ENCODE measurements around the gene SMIM45.
A peak's percentile ranks its signal among the peaks of the same experiment; 100 is the strongest.
"Not testable (repeated sequence)": the region's sequence is repeated elsewhere in the genome, so short reads cannot be mapped to it uniquely, and the experiment has no call there.

The SMIM45 gene

DNA sequence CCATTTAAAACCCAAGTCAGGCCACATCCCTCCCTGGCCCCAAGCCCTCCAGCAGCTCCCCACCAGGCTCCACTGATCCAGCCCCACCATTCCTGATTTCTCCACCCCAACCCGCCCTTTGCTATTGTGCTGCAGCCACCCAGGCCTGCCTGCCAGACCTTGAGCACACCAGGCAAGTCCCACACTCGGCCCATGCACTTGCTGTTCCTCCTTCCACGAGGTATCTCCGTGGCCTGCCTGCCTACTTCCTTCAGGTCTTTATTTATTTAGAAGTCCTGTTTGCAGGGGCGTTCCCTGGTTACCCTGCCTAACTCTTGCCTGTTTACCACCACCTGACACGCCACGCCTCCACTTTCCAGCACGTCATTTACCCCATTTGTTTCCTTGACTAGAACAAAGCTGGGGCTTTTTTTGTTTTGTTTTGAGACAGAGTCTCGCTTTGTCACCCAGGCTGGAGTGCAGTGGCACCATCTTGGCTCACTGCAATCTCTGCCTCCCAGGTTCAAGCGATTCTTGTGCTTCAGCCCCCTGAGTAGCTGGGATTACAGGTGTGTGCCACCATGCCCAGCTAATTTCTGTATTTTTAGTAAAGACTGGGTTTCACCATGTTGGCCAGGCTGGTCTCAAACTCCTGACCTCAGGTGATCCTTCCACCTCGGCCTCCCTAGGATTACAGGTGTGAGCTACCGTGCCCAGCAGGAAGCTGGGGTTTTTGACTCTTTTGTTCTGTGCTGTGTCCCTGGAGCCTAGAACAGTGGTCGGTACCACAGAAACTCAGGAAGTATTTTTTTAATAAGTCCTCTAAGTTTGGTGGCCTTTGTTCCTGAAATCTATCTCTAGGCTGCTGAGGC lies 11.7 kb upstream of the SMIM45 start:
- TF ChIP-seq, protein P1, sequence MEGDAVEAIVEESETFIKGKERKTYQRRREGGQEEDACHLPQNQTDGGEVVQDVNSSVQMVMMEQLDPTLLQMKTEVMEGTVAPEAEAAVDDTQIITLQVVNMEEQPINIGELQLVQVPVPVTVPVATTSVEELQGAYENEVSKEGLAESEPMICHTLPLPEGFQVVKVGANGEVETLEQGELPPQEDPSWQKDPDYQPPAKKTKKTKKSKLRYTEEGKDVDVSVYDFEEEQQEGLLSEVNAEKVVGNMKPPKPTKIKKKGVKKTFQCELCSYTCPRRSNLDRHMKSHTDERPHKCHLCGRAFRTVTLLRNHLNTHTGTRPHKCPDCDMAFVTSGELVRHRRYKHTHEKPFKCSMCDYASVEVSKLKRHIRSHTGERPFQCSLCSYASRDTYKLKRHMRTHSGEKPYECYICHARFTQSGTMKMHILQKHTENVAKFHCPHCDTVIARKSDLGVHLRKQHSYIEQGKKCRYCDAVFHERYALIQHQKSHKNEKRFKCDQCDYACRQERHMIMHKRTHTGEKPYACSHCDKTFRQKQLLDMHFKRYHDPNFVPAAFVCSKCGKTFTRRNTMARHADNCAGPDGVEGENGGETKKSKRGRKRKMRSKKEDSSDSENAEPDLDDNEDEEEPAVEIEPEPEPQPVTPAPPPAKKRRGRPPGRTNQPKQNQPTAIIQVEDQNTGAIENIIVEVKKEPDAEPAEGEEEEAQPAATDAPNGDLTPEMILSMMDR (conservative IDR thresholded peaks at IDR 0.05; ENCODE audit: low read length): no peak
- no peak for DNase-seq (ENCODE audit: low read depth)
- no peak overlapping the region for H3K4me3 ChIP-seq (ENCODE audit: low read length)

GRCh38 chr22:41940832-41941765 lies 10.9 kb upstream of the SMIM45 start:
- DNase-seq (ENCODE audit: low read depth): peak; percentile 93
- no peak overlapping the region for H3K4me3 ChIP-seq (ENCODE audit: low read length)
- TF ChIP-seq, protein P1 (conservative IDR thresholded peaks at IDR 0.05; ENCODE audit: low read length): peak; percentile 89

GRCh38 chr22:41943661-41944209 lies 8.2 kb upstream of the SMIM45 start:
- TF ChIP-seq, protein P1 (conservative IDR thresholded peaks at IDR 0.05; ENCODE audit: low read length): no peak
- no peak overlapping the region for H3K4me3 ChIP-seq (ENCODE audit: low read length)
- no peak for DNase-seq (ENCODE audit: low read depth)

- TF ChIP-seq, protein P1 (conservative IDR thresholded peaks at IDR 0.05; ENCODE audit: low read length): no peak
- DNase-seq (ENCODE audit: low read depth): peak; percentile 88
- peak within 1 kb of the TSS; percentile 91 for H3K4me3 ChIP-seq (ENCODE audit: low read length)
These were observed 5.1 kb upstream of the SMIM45 start, which contains the start of gene CENPM for GRCh38 chr22:41946629-41947423. Gene CENPM, minus strand, starts transcription at chr22:41947152. Its CDS starts 76 bp downstream, at chr22:41947076.

GRCh38 chr22:41947424-41948080 lies 4.4 kb upstream of the SMIM45 start:
- peak overlapping the region; percentile 91 for H3K4me3 ChIP-seq (ENCODE audit: low read length)
- TF ChIP-seq, protein P1 (conservative IDR thresholded peaks at IDR 0.05; ENCODE audit: low read length): no peak
- DNase-seq (ENCODE audit: low read depth): no peak

GRCh38 chr22:41948142-41948541 lies 3.8 kb upstream of the SMIM45 start:
- H3K4me3 ChIP-seq (ENCODE audit: low read length): no peak overlapping the region
- TF ChIP-seq, protein P1 (conservative IDR thresholded peaks at IDR 0.05; ENCODE audit: low read length): no peak
- no peak for DNase-seq (ENCODE audit: low read depth)

DNA sequence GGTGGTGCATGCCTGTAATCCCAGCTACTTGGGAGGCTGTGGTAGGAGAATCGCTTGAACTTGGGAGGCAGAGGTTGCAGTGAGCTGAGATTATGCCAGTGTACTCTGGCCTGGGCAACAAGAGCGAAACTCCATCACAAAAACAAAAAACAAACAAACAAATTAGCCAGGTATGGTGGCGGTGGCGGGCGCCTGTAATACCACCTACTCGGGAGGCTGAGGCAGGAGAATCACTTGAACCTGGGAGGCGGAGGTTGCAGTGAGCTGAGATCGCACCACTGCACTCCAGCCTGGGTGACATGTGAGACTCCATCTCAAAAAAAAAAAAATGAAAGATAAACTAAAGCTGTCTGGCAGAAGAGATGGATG lies 3.0 kb upstream of the SMIM45 start:
- DNase-seq (ENCODE audit: low read depth); H3K4me3 ChIP-seq (ENCODE audit: low read length): not testable (repeated sequence)
